GM12874 (cell line): ENCODE results near the gene DCST2.

Experiments
- TF ChIP-seq, protein P1 (sequence below): IDR thresholded peaks from 2 replicates; pipeline ENCODE4 v1.5.1; 2011; ENCODE audit warnings: low read depth, mild to moderate bottlenecking, control low read depth, low read length, moderate library complexity; ENCODE audit not compliant: insufficient read depth

The DCST2 gene

DNA sequence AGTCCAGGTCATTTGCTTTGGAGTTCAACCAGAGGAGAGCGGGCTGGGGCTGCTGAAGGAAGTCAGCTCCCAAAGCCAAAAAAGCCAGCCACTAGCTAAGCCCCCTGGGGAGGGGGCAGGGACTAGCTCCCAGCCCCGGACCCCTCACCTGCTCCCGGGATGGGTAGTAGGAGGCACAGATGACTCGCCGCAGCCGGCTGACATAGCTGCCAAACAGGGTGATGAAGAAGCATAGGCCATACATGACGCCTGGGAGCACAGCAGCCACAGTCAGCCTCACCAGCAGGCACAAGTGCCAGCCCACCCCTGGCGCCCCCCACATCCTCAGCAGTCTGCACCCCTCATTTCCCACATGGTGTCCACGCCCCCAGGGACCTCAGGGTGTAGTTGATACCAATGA, 7.4 kb downstream of the DCST2 start:
- TF ChIP-seq, protein P1, sequence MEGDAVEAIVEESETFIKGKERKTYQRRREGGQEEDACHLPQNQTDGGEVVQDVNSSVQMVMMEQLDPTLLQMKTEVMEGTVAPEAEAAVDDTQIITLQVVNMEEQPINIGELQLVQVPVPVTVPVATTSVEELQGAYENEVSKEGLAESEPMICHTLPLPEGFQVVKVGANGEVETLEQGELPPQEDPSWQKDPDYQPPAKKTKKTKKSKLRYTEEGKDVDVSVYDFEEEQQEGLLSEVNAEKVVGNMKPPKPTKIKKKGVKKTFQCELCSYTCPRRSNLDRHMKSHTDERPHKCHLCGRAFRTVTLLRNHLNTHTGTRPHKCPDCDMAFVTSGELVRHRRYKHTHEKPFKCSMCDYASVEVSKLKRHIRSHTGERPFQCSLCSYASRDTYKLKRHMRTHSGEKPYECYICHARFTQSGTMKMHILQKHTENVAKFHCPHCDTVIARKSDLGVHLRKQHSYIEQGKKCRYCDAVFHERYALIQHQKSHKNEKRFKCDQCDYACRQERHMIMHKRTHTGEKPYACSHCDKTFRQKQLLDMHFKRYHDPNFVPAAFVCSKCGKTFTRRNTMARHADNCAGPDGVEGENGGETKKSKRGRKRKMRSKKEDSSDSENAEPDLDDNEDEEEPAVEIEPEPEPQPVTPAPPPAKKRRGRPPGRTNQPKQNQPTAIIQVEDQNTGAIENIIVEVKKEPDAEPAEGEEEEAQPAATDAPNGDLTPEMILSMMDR, result no peak

DNA sequence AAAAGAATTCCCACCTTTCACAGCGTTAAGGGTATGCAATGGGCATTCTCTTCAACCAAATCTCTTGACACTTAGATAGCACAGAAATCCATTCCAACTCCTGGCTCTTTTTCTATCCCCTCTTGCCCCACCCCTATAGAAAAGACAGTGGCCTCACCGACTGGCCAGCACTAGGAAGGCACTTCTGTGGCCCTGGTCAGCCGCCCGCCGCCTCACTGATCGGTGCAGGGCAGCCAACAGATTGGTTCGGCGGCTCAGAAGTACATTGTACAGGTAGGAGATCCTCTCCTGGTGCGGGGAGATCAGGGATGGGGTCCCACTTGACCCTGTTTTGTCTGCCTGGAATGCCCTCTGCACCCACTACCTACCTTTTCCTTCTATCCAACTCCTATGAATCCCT, 9.3 kb downstream of the DCST2 start:
- TF ChIP-seq, protein P1, result no peak

DNA sequence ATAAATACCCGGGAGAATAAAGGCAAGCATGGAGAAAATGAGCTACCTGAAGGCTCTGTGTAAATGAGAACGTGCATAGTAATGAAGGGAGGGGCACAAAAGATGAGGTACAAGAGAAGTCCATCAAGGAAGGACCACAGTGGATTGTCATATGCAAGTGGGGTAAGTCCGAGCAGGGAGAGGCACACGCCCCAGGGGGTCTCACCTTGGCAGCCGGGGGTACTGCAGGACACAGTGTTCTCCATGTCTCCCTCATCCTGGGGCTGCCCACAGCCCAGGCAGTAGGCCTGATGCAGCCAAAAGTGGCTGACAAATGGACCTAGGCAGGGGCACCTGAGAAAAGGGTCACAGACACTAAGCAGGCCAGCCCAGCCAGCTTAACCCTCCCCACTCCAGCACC, 10.0 kb downstream of the DCST2 start:
- TF ChIP-seq, protein P1, result no peak

DNA sequence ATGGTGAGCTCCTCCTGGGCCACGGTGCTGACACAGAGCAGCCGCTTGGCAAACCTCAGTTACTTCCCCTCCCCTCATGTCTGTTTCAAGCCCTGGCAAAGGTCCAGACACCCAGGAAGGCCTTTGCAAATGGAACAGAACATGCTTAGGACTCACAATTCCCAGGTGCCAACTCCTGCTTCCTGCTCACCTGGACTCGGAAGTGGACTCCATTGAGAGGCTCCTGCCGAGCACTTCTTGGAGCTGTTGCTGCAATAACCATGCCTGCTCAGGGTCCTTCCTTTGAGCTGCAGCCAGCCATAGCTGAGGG, 10.7 kb downstream of the DCST2 start:
- TF ChIP-seq, protein P1, result no peak

DNA sequence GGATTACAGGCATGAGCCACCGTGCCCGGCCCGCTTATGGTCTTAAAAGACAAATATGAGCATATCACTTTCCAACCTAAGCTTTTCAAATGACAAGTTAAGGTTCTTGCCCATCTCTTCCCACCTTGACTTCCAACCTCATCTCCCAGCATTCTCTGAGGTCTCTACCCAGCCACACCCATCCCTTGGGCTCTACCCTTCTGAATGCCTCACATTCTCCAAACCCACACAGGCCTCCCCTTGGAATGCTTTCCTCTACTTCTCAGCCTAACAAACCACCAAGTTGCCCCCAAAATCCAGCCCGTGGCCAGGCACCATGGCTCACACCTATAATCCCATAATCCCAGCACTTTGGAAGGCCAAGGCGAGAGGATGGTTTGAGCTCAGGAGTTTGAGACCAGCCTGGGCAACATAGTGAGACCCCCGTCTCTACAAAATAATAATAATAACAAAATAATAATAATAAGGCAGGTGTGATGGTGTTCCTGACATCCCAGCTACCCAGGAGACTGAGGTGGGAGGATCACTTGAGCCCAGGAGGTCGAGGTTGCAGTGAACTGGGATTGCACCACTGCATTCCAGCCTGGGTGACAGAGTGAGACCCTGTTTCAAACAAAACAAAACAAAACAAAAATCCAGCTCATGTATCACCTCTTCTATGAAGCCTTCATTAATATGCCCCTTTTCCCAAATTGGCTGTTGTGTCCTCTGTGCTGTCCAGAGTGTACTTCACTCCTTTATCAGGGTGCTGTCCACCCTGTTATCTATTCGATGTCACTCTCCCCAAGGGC, 11.2 kb downstream of the DCST2 start:
- TF ChIP-seq, protein P1, result no peak

DNA sequence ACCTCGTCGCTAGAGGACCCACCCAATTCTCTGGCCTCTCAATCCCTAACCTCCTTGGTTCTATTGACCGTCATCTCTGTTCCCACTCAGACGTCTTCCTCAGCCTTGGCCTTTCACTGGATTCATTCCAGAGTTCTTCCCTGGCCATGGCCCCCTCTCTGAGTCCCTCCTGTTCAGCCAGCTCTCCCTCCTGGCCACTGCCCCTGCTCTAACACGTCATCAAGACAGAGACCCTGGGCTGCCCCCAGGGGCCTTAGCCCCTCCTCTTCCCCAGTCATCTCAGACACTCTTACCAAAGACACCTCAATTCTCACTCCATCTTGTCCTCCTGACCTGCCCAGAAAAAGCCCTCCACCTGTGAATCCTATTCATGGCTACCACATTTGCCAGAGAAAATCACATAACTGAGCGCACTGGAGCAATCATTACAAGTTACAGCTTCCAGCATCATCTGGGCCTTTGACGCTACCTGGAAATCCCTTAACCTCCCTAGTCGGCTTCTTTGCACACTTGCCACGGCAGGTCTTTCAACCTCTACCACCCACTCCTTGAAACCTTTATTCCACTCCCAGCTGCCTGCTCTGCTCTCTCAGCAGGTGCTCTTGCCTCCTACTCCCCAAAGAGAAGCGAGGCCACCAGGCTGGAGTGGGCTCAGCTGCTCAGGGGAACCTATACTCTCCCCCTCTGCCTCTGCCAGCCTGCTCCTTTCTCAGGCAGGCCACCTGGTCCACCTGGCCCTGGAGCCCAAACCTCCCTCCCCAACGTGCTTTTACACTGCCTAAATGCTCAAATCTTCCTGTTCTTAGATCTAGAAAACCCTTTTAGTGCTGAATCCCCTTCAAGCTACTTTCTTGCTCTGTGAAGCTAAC, 14.0 kb downstream of the DCST2 start:
- TF ChIP-seq, protein P1, result no peak

DNA sequence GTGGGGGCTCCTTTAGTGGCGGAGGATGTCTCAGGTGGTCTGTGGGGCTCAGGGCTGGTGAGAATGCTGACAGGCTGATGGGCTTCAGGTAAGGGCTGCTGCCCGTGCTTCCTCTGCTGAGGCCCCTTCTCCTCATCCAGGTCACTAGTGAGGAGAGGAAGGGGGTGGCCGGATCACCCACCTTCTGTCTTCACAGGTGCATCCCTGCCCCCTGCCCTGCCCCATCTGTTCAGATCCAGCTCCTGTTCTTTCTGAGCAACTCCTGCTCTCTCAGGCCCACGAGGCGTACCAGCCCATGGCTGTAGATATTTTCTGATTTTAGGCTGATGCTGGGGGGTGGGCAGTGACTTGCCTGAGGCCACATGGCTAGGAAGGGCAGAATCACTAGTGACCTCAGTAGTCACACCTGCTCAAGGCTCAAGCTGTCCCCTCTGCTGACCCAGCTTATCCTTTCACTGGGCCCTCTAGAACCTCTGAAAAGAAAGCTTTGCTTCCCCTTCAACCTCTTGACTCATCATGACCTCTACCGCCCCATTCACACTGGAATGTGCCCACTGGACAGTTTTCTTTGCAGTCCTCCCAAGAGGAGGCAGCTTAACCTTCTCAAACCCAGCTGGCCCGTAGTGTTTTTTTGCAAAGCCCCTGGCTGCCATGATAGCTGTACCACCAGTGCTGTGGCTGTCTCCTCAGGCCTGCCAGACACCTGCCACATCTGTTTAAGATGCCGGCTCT, 14.8 kb downstream of the DCST2 start:
- TF ChIP-seq, protein P1, result no peak
